ENCODE results near the gene ZNF430. TPM values are rescaled to one million over a fixed set of nuclear protein-coding genes. Genes with fewer than 3 reads are reported as not detected.

ZNF430 gene
- total RNA-seq, 2 donors from 2014 or later, result 14.0 to 14.6 TPM

GRCh38 chr19:21022996-21023395, 2.5 kb downstream of the ZNF430 start:
- Mint-ChIP-seq H3K36me3 (ENCODE audit: low read depth) (peaks cover 52% of the 10 kb centered on the region), H3K27me3 (ENCODE audit: insufficient read depth) (no peaks in the 10 kb centered on the region), H3K4me1 (peaks cover 5% of the 10 kb centered on the region), H3K27ac (peak overlapping the region; percentile 44), H3K9me3 (no peaks in the 10 kb centered on the region), H3K4me3 (no peak overlapping the region)
- no peak for TF ChIP-seq CTCF (conservative IDR thresholded peaks at IDR 0.05)
- DNase-seq, result no peak
- Histone ChIP-seq H3K4me3 (ENCODE audit: low read length) (peak overlapping the region; percentile 3), H3K4me1 (ENCODE audit: control insufficient read depth, insufficient read depth, low read length) (no peaks in the 10 kb centered on the region), H3K27me3 (ENCODE audit: control insufficient read depth, insufficient read depth, low read length, poor library complexity, severe bottlenecking) (no peaks in the 10 kb centered on the region), H3K36me3 (ENCODE audit: control insufficient read depth, insufficient read depth, low read length) (peaks cover 42% of the 10 kb centered on the region), H3K9ac (ENCODE audit: extremely low read depth, low read length, poor library complexity, severe bottlenecking) (no peak overlapping the region), H3K9me3 (ENCODE audit: control insufficient read depth, low read length) (no peaks in the 10 kb centered on the region), H3K27ac (ENCODE audit: low read depth, low read length) (no peak overlapping the region)
- 86 to 94% methylated on average over 2 of the region's 2 CpGs for WGBS, 2 experiments (ENCODE audit: insufficient coverage in 1 of 2, insufficient read length in 1 of 2)

GRCh38 chr19:21023901-21024300, 3.4 kb downstream of the ZNF430 start:
- Mint-ChIP-seq H3K4me3 (no peak overlapping the region), H3K27ac (no peak overlapping the region)

GRCh38 chr19:21028969-21029268, 8.5 kb downstream of the ZNF430 start:
- peaks cover 63% of the 10 kb centered on the region for H3K36me3 Mint-ChIP-seq (ENCODE audit: low read depth)
- Histone ChIP-seq H3K27ac (ENCODE audit: low read depth, low read length) (no peak overlapping the region), H3K27me3 (ENCODE audit: control insufficient read depth, insufficient read depth, low read length, poor library complexity, severe bottlenecking) (no peaks in the 10 kb centered on the region), H3K4me1 (ENCODE audit: control insufficient read depth, insufficient read depth, low read length) (no peaks in the 10 kb centered on the region), H3K4me3 (ENCODE audit: low read length) (no peak overlapping the region), H3K36me3 (ENCODE audit: control insufficient read depth, insufficient read depth, low read length) (peaks cover 47% of the 10 kb centered on the region), H3K9me3 (ENCODE audit: control insufficient read depth, low read length) (no peaks in the 10 kb centered on the region), H3K9ac (ENCODE audit: extremely low read depth, low read length, poor library complexity, severe bottlenecking) (no peak overlapping the region)
- H3K27ac Mint-ChIP-seq, result no peak overlapping the region
- H3K27me3 Mint-ChIP-seq (ENCODE audit: insufficient read depth), result no peaks in the 10 kb centered on the region
- DNase-seq, result no peak
- TF ChIP-seq CTCF (conservative IDR thresholded peaks at IDR 0.05), result no peak
- no peak overlapping the region for H3K4me3 Mint-ChIP-seq
- no peaks in the 10 kb centered on the region for H3K4me1 Mint-ChIP-seq
- H3K9me3 Mint-ChIP-seq, result no peaks in the 10 kb centered on the region

More at GRCh38 chr19:21023901-21024300, 3.4 kb downstream of the ZNF430 start:
- DNase-seq, result no peak
- Histone ChIP-seq H3K4me1 (ENCODE audit: control insufficient read depth, insufficient read depth, low read length) (no peaks in the 10 kb centered on the region), H3K9me3 (ENCODE audit: control insufficient read depth, low read length) (no peaks in the 10 kb centered on the region), H3K9ac (ENCODE audit: extremely low read depth, low read length, poor library complexity, severe bottlenecking) (no peak overlapping the region), H3K27ac (ENCODE audit: low read depth, low read length) (no peak overlapping the region), H3K4me3 (ENCODE audit: low read length) (no peak overlapping the region), H3K36me3 (ENCODE audit: control insufficient read depth, insufficient read depth, low read length) (peaks cover 50% of the 10 kb centered on the region), H3K27me3 (ENCODE audit: control insufficient read depth, insufficient read depth, low read length, poor library complexity, severe bottlenecking) (no peaks in the 10 kb centered on the region)
- H3K9me3 Mint-ChIP-seq, result no peaks in the 10 kb centered on the region
- no peaks in the 10 kb centered on the region for H3K27me3 Mint-ChIP-seq (ENCODE audit: insufficient read depth)
- TF ChIP-seq CTCF (conservative IDR thresholded peaks at IDR 0.05), result no peak
- H3K4me1 Mint-ChIP-seq, result peaks cover 5% of the 10 kb centered on the region
- H3K36me3 Mint-ChIP-seq (ENCODE audit: low read depth), result peaks cover 58% of the 10 kb centered on the region

Data from endodermal cell (in vitro differentiated cells).